NCI-H345 treated with DMSO at 0.1 percent for 48 hours (cell line): ENCODE measurements around the gene BCL6.
"Not testable (repeated sequence)": the region's sequence is repeated elsewhere in the genome, so short reads cannot be mapped to it uniquely, and the experiment has no call there.

Experiments
- DNase-seq: peaks from one replicate; lab custom pipeline; 2025; ENCODE audit not compliant: unreplicated experiment; lab: John Stamatoyannopoulos, UW

The BCL6 gene

DNA sequence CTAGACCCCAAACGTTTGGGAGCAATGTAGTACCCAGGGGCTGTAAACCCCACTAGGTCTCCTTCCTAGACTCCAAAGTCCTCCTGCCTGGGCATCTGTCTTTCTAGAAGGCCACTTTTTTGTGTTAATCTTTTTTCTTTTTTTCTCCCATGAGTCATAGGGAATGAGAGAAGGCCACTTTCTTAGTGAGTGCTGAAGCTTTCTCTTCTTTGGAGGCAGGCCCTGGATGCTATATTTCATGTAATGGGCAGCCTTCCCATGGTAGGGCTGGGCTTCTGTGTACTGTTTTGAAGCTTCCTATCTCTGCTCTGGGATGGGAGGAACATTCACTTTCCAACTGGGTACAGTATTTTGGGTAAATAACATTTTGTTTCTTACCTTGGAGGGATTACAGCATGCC lies 27.7 kb downstream of the BCL6 start:
- DNase-seq = no peak

DNA sequence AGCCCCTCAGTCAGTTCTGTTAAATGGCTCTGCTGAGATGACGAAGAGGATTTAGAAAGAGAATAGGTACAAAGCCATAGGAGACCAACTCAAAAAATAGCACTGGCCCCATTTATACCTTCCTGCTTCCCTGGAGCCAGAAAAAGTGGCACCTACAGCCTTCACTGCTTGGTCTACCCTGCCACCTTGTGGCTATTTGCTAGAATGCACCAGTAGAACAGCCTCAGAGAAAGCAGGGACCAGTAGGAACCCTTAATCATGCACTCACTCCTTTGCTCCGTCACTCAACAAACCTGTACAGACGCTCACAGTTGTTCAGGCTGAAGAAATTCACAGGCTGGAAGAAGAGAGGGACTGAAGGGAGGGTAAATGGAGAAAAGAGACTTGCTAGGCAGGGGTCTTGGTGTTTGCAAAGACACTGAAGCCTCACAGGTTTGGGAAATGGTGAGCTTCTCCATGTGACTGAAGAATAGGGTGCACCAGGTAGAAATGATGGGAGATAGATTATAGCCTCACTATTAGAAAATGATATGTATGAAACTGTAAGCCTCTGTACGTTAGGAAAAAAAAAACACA lies 30.8 kb downstream of the BCL6 start:
- DNase-seq = peak; percentile 70

DNA sequence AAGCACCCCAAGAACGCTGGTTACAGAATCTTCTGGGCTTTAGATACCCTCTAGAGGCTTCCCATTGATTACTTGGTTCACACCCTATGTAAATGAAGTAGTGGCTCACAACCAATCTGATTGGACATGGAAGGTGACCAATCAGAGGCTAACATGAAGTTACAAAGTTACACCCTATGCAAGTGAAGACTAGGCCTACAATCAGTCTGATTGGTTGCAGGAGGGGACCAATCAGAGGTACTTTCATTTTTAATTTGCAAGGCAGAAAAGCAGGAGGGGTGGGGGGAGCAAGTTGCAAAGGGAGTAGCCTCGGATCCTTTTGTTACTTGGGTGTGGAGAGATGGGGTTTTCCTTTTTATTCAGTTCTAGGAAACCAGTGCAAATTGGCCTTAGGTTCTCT lies 31.8 kb downstream of the BCL6 start:
- no peak for DNase-seq

DNA sequence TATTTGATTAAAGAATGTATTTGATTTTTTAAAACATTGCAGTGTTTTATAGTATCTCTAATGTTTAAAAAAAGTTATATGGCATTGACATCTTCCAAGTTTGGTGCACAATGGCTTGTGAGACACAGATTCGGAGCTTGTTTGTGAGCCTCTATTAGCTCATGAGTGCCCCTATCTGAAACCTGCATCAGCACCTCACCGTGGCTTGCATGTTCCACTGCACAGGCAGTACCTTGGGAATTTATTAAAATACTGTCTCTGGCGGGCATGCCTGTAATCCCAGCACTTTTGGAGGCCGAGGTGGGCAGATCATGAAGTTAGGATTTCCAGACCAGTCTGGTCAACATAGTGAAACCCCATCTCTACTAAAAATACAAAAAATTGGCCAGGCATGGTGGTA lies 36.1 kb downstream of the BCL6 start:
- DNase-seq = no peak

DNA sequence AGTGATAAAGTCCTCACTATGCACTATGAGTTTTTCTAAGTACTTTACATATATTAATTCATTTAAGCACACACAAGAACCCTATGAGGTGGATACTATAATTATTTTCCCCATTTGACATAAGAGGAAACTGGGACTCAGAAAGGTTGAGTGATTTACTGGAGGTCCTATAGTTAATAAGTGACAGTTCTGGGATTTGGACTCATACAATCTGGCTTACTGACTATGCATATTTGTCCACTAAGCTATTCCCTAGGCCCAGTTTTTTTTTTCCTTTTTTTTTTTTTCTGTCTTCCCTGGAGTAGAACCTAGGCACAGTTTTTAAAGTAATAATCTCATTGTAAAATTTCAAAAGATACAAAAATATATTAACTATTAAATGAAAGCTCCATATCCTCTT lies 36.6 kb downstream of the BCL6 start:
- no peak for DNase-seq

DNA sequence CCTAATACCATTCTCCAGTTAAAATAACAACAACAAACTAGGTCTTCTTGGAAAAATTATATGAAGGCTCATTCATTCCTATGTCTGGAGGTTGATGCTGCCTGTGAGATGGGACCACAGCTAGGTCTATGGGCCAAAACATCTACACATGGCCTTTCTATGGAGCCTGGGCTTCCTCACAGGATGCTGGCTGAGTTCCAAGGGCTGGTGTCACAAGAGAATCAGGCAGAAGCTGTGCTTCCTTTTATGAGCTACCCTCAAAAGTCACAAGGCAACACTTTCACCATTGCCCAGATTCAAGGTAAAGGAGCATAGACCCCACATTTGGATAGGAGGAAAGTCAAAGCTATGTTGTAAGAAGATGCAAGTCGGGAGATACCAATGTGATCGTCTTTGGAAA lies 38.3 kb downstream of the BCL6 start:
- DNase-seq = no peak

DNA sequence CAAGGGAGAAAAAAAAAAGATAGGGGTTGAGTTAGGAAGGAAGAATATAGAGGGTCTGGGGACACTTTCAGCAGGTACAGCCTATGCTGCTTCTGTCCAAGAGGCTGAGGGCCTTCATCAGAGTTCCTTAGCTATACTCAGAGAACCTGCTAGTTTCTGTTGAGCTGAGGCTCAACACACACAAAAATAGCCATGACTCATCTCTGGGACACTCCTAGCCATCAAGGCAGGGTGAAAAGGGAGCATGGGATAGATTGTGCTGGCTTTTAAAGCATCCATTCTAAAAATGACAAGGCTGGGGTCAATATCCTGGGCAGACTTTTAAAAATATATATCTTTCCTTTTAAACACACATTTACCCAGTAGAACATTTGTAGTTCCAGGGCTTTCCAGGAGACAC lies 40.1 kb downstream of the BCL6 start:
- no peak for DNase-seq

DNA sequence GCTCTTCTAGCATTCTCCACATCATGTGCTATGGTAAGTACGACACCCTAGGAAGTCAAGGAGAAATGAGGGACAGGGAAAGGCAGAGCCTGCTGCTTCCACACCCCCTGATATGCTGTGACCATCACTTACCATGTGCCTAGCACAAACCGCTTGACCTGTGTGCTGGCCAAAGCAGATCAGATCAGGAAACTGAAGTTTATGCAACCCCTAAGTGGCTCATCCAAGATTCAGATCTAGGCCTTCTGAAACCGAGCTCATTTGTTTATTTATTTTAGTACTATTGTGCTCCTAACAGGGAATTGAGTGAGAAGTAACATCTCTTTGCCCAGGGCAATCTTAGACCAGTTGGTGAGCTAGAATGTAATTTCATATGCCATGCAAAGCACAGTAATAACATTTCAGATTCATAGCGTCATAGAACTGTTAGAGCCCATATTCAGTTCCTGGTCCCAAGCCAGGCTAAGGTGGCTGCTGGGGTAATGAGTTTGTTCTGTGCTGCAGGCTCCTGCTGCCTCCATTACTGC lies 42.7 kb downstream of the BCL6 start, which contains the start of gene RTP2:
Gene RTP2, minus strand, starts transcription at position 51 of the 527 bp plus-strand sequence. CDS start 429 bp downstream, outside the sequence.
- DNase-seq = no peak

DNA sequence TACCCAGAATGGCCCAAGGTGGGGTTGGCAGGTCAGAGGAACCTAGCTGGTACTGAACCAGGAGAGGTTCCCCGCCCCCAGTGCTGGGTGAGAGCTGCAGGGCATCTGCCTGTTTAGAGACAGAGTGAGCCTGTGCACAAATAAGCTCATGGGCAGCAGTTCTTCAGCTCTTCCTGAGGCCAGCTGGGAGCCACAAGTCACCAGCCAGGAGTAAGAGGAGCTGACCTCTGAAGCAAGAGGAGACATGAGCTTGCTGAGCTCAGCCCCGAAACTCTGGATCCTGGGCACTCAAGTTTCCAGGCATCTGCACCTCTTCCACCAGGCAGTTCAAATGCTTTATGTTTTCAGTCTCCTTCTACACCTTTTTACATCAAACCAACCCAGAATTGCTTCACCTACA lies 45.0 kb downstream of the BCL6 start:
- no peak for DNase-seq

DNA sequence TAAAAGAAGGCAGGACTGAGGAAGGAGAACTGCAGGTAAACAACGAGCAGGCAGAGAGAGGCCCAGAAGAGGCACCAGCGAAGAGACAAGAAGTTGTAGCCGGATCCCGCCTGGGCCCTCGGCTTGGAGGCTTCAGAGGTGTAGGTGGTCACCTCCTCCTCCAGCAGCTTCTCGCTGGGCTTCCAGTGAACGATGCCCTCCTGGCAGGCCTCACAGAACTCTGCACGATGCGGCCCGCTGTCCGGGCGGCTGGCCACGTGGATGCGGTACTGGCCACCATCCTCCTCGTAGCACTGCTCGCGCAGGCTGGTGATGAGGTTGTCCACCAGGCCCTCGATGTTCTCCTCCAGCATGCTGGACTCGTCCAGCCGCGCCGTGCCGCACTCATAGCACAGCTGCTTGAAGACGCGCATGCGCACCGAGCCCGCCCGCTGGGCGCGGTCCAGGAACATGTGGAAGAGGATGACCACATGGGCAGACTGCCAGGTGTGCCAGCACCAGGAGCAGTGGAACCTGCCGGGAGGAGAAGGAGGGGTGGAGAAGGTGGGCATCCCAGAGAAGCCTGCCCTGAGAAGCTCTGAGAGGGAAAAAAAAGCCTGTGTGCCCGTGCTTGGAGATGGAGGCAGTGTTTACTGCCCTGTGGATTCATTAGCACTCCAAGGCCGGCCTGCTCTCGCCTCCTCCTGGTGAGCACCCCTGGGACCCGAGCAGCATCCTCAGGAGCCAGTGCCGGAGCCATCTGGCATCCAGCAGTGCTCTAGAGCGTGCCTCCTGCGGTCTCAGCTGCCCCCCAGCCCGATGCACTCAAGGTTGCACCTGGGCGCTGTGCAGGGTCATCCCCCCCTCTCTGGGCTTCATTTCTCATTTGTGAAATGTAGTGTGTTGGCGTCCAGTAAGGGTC lies 46.5 kb downstream of the BCL6 start:
- DNase-seq = no peak

DNA sequence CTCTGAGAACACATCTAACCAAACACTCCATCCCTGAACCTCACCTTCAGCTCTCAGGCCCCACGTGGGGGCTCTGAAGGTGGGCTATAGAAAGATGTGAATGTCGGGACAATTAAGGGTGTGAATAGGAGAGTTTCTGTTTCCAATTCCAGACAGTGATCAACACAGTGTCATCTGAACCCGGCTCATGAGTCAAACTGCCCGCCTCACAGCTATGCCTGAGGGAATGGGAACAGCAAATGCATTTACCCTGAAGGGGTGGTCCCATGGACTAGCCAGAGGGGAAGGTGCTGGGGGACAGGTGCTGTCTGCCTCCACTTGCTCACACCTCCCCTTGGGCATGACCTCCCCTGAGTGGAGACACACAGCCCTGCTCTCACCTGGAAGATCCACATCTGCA lies 49.2 kb downstream of the BCL6 start:
- no peak for DNase-seq

DNA sequence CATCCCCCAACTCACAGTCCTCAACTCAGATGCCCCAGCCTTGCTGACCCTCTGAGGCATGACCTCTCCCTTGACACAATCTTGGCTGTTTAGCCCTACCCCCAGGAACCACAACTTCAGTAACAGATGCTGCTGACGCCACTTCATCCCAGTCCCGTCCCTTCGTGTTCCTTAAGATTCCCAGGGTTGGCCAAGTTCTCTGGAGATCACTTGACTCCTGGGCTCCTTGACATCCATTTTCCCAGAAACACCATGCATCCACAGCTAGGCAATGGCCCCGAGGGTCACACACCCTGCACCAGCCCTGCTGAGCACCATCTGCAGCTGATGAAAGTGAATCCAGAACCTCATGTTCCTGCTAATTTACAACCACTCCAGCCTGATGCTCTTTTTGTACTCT lies 49.8 kb downstream of the BCL6 start:
- no peak for DNase-seq

DNA sequence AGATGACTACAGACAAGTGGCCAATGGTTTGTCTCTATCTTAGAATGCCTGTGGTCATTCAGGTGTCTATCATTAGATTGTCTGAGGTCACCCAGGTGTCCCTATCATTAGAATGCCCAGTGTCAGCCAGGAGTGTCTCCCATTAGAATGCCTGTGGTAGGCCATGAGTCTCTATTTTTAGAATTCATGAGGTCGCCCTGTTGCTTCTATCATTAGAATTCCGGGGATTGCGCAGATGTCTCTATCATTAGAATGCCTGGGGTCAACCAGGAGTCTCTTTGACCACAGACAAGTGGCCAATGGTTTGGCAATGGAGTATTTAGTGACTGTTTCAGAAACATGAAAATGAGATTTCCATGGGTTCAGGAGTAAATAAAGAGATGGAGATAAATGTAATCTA lies 50.5 kb downstream of the BCL6 start:
- DNase-seq = no peak

DNA sequence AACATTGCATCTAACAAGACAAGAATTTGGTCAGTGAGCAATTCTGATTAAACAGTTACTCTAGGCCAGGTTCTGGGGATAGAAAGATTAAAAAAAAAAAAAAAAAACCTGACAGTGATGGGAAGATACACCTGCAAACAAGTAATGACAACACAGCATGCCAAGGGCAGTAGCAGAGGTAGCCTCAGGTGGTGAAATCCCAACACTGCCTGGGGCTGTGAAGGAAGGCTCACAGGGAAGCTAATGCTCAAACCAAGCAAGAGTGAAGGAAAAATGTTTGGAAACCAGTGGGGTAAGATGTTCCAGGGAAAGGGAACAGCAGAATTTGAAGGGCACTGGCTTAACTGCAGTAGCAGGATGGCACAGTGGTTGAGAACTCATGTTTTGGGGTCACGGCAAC lies 51.8 kb downstream of the BCL6 start:
- no peak for DNase-seq

DNA sequence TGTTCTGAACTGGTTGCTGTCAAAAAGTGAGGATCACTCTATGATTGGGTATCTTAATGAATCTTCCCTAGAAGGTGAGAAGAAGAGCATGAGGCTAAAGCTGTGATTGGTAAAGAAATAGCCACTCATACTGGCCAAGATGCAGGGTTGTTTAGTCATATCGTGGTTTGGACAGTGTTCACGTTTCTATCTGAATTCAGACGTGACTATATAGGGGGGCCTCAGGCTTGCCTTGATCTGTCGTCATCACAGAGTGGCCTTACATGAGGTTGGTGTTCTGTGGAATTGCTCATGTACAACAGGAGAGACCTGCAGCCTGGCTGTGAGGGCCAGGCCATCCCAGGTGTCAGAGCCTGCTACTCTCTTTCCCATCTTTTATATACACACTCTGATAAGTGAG lies 55.3 kb downstream of the BCL6 start:
- DNase-seq = no peak

DNA sequence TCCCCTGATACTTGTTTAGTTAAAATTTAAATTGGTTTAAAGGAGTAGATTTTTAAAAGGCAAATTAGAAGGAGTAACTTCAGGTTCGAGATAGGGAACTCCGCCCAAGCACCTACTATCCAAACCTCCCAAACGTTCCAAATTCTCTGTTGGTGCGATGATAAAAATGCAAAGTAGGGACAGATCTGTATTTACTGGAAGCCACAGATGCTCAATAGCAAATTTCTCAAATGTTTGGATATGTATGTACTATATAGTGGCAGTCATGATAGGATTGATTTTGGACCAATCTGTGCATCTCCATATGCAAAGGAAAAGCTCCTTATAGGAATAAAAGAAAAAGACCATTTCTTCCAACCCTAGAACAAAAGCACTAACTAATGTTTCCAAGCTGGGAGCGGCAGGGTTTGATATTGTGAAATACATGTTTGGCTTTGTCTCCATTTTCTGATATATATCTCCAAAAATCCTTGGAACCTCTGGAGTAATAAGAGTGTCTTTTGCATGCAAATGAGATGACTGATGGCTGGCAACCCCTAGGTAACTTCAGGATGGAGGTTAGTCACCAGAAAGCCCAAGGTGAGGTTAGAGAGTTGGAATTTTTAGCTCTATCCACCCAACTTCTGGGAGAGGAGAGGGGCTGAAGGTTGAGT lies 58.5 kb downstream of the BCL6 start:
- no peak for DNase-seq

DNA sequence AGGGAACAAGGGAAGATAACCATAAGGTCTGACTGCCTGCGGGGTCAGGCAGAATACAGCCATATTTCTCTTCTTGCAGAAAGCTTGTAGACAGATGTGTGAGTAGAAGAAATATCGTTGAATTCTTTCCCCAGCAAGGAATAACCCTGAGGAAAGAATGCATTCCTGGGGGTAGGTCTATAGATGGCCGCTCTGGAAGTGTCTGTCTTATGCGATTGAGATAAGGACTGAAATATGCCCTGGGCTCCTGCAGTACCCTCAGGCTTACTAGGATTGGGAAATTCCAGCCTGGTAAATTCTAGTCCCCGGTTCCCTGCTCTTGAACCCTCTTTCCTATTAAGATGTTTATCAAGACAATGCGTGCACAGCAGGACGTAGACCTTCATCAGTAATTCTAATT lies 59.3 kb downstream of the BCL6 start:
- no peak for DNase-seq

DNA sequence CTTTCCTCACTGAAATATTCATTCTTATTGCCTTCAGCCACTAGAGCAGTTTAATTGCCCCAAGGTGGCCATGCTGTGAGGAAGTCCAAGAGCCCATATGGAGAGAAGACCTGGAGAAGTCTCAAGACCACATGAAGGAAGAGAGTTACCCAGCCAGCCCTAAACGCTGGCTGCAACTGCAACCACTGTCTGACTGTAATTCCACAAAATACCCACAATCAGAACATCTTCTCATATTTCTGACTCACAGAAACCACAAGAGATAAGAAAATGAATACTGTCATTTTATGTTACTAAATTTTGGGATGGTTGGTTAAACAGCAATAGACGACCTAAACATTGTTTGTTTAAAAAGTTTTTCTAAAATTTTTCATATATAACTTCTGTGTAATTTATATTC lies 60.4 kb downstream of the BCL6 start:
- no peak for DNase-seq

DNA sequence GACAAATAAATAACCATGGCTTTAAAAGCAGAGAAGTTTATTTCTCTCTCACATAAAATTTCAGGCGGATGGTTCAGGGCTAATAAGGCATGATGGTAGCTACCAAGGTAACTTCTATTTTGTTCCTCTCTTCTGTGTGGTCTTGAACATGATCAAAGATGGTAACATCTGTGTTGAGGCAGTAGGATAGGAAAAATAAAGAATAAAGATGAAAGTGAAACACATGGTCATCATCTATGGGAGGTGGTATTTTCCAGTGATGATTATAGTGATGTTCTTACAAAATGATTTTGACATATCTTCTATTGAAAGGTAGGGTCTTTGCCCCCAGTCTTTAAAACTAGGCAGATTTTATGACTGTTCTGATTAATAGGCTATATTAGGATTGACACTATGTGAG lies 60.8 kb downstream of the BCL6 start:
- no peak for DNase-seq

DNA sequence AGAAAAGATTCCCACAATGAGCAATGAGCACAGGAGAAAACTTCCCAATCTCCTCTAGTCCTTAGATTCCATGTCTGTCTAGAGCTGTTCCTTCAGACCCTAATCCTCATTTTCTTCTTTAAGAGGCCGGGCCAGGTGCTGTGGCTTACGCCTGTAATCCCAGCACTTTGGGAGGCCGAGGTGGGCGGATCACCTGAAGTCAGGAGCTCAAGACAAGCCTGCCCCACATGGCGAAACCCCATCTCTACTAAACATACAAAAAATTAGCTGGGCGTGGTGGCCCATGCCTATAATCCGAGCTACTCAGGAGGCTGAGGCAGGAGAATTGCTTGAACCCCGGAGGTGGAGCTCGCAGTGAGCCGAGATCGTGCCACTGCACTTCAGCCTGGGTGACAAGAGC lies 63.5 kb downstream of the BCL6 start:
- not testable (repeated sequence) for DNase-seq

DNA sequence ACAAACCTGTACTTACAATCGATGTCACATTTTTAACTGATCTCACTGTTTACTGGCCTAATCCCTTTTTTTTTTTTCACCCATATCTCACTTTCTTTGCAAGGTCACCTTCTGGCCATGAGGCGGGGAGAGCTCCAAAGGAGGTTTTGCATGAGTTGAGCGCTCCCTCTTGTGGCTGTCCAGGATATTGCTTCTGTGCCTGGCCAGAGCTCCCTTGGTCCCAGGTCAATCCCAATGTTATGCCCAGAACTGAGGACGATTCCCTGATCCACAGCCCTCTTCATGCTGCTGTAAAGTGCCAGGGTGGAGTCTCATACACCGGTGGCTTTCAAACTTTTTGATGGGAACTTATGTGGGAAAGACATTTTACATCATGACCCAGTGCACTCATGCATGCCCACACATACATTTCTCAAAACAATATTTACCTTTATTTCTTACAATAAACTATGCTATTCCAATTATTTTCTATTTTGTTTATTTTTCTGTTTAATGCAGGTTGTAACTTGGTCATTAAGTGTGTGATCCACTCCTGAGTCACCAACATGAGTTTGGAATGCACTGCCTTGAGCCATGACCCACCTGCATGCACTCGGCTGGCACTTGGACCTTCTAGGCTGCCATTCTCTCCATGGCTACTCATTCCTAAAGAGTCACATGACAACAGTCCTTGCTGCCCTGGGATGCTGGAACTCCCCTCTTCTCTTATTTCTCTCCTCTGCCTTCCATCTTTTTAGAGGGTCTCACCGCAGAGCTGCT lies 65.5 kb downstream of the BCL6 start:
- DNase-seq = peak; percentile 67
